DOHH2 (cell line): ENCODE data around the gene FAM81A.

Experiments
- H3F3A ChIP-seq: fragments of 200-600 bp; sonication (generic), shearing (Covaris generic); 2 replicates; pipeline ENCODE4 v1.6.0; 2016; ENCODE audit warnings: antibody characterized with exemption, mild to moderate bottlenecking; ENCODE audit not compliant: control insufficient read depth, insufficient read depth
- H3K27ac ChIP-seq: fragments of 200-600 bp; sonication (generic); 2 replicates; pipeline ENCODE4 v1.5.1; 2014; ENCODE audit warnings: low read depth, mild to moderate bottlenecking, low read length, moderate library complexity
- H3K27me3 ChIP-seq: fragments of 200-600 bp; sonication (generic); 2 replicates; pipeline ENCODE4 v1.6.1; 2014; ENCODE audit warnings: mild to moderate bottlenecking, low read length, mixed read lengths; ENCODE audit not compliant: control insufficient read depth
- H3K36me3 ChIP-seq: fragments of 200-600 bp; sonication (generic); 2 replicates; pipeline ENCODE4 v1.6.1; 2014; ENCODE audit warnings: mild to moderate bottlenecking, low read length, moderate library complexity, mixed read lengths; ENCODE audit not compliant: control insufficient read depth
- H3K4me1 ChIP-seq: fragments of 200-600 bp; sonication (generic); 2 replicates; pipeline ENCODE4 v1.6.1; 2014; ENCODE audit warnings: mild to moderate bottlenecking, low read length, mixed read lengths; ENCODE audit not compliant: control insufficient read depth
- H3K4me2 ChIP-seq: fragments of 200-600 bp; sonication (generic); 2 replicates; pipeline ENCODE4 v1.6.0; 2014; ENCODE audit warnings: mild to moderate bottlenecking, low read length, moderate library complexity
- H3K4me3 ChIP-seq: fragments of 200-600 bp; sonication (generic); 2 replicates; pipeline ENCODE4 v1.5.1; 2014; ENCODE audit warnings: mild to moderate bottlenecking, low read length, mixed read lengths
- H3K79me2 ChIP-seq: fragments of 200-600 bp; sonication (generic); 2 replicates; pipeline ENCODE4 v1.6.1; 2014; ENCODE audit warnings: mild to moderate bottlenecking, low read length, mixed read lengths; ENCODE audit not compliant: control insufficient read depth
- H3K9me2 ChIP-seq: fragments of 200-600 bp; sonication (generic); replicated peaks from 2 replicates; pipeline ENCODE4 v1.6.1; 2014; ENCODE audit warnings: mild to moderate bottlenecking, low read length, mixed read lengths; ENCODE audit not compliant: control insufficient read depth
- H3K9me3 ChIP-seq: fragments of 200-600 bp; sonication (generic); 2 replicates; pipeline ENCODE4 v1.6.1; 2014; ENCODE audit warnings: antibody characterized with exemption, low read length, mixed read lengths; ENCODE audit not compliant: control insufficient read depth, insufficient read depth
- H4K20me1 ChIP-seq: fragments of 200-600 bp; sonication (generic); 2 replicates; pipeline ENCODE4 v1.6.0; 2014; ENCODE audit warnings: low read depth, mild to moderate bottlenecking, antibody characterized with exemption, low read length, moderate library complexity; ENCODE audit not compliant: control insufficient read depth, insufficient read depth
- CTCF ChIP-seq: fragments of 200-600 bp; sonication (generic); IDR thresholded peaks from one replicate; pipeline ENCODE4 v1.5.1; 2014; ENCODE audit warnings: antibody characterized with exemption, mild to moderate bottlenecking, low read depth, low read length; ENCODE audit not compliant: poor library complexity, severe bottlenecking
- EZH2phosphoT487 ChIP-seq: fragments of 200-600 bp; sonication (generic); IDR thresholded peaks from 2 replicates; pipeline ENCODE4 v1.6.1; 2017; ENCODE audit warnings: borderline replicate concordance, mild to moderate bottlenecking, antibody characterized with exemption, low read length, moderate library complexity, mixed read lengths

Gene FAM81A

GRCh38 chr15:59394166-59394661 is 43.8 kb upstream of the FAM81A start:
- Histone ChIP-seq H3K4me3 (peak overlapping the region; percentile 35), H4K20me1 (no peaks in the 10 kb centered on the region), H3K36me3 (no peaks in the 10 kb centered on the region), H3K4me1 (peaks cover 71% of the 10 kb centered on the region), H3K27me3 (no peaks in the 10 kb centered on the region), H3K4me2 (peak overlapping the region; percentile 77), H3K9me3 (no peaks in the 10 kb centered on the region), H3K27ac (peak overlapping the region; percentile 86), H3K79me2 (no peaks in the 10 kb centered on the region), H3K9me2 (no peaks in the 10 kb centered on the region), H3F3A (peaks cover 30% of the 10 kb centered on the region)
- no peak for TF ChIP-seq CTCF
- TF ChIP-seq EZH2phosphoT487 = no peak

- Histone ChIP-seq H3K27ac (peak overlapping the region; percentile 86), H4K20me1 (no peaks in the 10 kb centered on the region), H3K79me2 (no peaks in the 10 kb centered on the region), H3K9me3 (no peaks in the 10 kb centered on the region), H3K36me3 (no peaks in the 10 kb centered on the region), H3K4me3 (peak overlapping the region; percentile 61), H3K4me1 (peaks cover 91% of the 10 kb centered on the region), H3K27me3 (no peaks in the 10 kb centered on the region), H3K9me2 (no peaks in the 10 kb centered on the region), H3F3A (peaks cover 34% of the 10 kb centered on the region), H3K4me2 (peak overlapping the region; percentile 77)
- TF ChIP-seq CTCF = no peak
- TF ChIP-seq EZH2phosphoT487 = no peak
Measured at GRCh38 chr15:59396211-59396610, 41.8 kb upstream of the FAM81A start.

GRCh38 chr15:59396679-59397078 is 41.3 kb upstream of the FAM81A start:
- Histone ChIP-seq H3K9me3 (no peaks in the 10 kb centered on the region), H4K20me1 (no peaks in the 10 kb centered on the region), H3K27ac (peak overlapping the region; percentile 86), H3K9me2 (no peaks in the 10 kb centered on the region), H3K4me3 (peak overlapping the region; percentile 61), H3K36me3 (no peaks in the 10 kb centered on the region), H3K79me2 (no peaks in the 10 kb centered on the region), H3K4me2 (peak overlapping the region; percentile 77), H3K4me1 (peaks cover 96% of the 10 kb centered on the region), H3F3A (peaks cover 34% of the 10 kb centered on the region), H3K27me3 (no peaks in the 10 kb centered on the region)
- no peak for TF ChIP-seq EZH2phosphoT487
- peak; percentile 45 for TF ChIP-seq CTCF

GRCh38 chr15:59398220-59398619 is 39.8 kb upstream of the FAM81A start:
- H3K27me3 ChIP-seq = no peaks in the 10 kb centered on the region
- H3F3A ChIP-seq = peaks cover 38% of the 10 kb centered on the region
- no peaks in the 10 kb centered on the region for H3K9me2 ChIP-seq
- TF ChIP-seq CTCF (no peak), EZH2phosphoT487 (no peak)
- H3K4me1 ChIP-seq = peaks cover 96% of the 10 kb centered on the region
- H3K27ac ChIP-seq = peak overlapping the region; percentile 92
- no peaks in the 10 kb centered on the region for H3K9me3 ChIP-seq
- no peaks in the 10 kb centered on the region for H4K20me1 ChIP-seq
- H3K36me3 ChIP-seq = no peaks in the 10 kb centered on the region
- H3K79me2 ChIP-seq = no peaks in the 10 kb centered on the region
- H3K4me2 ChIP-seq = peak overlapping the region; percentile 93
- peak overlapping the region; percentile 33 for H3K4me3 ChIP-seq
